Epithelial cell of proximal tubule (primary cell): ENCODE results near the gene FGG. TPM values are rescaled to one million over a fixed set of nuclear protein-coding genes. Genes with fewer than 3 reads are reported as not detected.

Experiments
- DNase-seq: peaks from one replicate; pipeline ENCODE4 v3.0.0-alpha.2; 2011; ENCODE audit warnings: low read depth
- H3K4me3 ChIP-seq: 2 replicates; pipeline ENCODE4 v1.5.1; 2011; ENCODE audit warnings: low read depth, mild to moderate bottlenecking, low read length
- total RNA-seq: library from RNA; depleted of rRNA; stranded (reverse); fragments of >200 nt; gene quantifications from 2 replicates; pipeline ENCODE4 v1.2.3, GENCODE V29; 2015
- TF ChIP-seq, protein P1 (sequence below): conservative IDR thresholded peaks from 2 replicates; pipeline ENCODE4 v1.5.1; 2012; ENCODE audit warnings: low read depth, mild to moderate bottlenecking, low read length

Gene FGG
- total RNA-seq, 1 donor from 2014 or later, result 0.23 TPM

DNA sequence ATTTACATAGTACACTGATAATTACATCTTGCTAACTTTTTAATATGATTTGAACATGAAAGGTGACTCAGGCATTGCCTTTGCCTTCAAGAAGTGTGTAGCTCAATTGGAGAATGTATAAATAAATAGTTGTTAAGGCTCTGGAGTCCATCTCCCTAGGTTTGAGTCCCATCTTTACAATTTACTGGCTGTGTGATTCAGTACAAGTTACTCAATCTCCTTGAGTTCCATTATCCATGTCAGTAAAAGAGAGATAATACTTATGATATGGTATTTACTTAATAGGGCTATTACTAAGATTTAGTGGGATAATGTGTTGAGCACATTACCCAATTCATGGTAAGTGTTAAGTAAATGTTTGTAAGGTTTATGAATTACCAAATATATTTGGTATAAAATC is 1.9 kb upstream of the FGG start:
- H3K4me3 ChIP-seq, result no peak overlapping the region
- TF ChIP-seq, protein P1, sequence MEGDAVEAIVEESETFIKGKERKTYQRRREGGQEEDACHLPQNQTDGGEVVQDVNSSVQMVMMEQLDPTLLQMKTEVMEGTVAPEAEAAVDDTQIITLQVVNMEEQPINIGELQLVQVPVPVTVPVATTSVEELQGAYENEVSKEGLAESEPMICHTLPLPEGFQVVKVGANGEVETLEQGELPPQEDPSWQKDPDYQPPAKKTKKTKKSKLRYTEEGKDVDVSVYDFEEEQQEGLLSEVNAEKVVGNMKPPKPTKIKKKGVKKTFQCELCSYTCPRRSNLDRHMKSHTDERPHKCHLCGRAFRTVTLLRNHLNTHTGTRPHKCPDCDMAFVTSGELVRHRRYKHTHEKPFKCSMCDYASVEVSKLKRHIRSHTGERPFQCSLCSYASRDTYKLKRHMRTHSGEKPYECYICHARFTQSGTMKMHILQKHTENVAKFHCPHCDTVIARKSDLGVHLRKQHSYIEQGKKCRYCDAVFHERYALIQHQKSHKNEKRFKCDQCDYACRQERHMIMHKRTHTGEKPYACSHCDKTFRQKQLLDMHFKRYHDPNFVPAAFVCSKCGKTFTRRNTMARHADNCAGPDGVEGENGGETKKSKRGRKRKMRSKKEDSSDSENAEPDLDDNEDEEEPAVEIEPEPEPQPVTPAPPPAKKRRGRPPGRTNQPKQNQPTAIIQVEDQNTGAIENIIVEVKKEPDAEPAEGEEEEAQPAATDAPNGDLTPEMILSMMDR, result no peak
- DNase-seq, result no peak

- TF ChIP-seq, protein P1, result no peak
- no peak overlapping the region for H3K4me3 ChIP-seq
- no peak for DNase-seq
Observed at GRCh38 chr4:154611833-154612232, 623 bp downstream of the FGG start.

DNA sequence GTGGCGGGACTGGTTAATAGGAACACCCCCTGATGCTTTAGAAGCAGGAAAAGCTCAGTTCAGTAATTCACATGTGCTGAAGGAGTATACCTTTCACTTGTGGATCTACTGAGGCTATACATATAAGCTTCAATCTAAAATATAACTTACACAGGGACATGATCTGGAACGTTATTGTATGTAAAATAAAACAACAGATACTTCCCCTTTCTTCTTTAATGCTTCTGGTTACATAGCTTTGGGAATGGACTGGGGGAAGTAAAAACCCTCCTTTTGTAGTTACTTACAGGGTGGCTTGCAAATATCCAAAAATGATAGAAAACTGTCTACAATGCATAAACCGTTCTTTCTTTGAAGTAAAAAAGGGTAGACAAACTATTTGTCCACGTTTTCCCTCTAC is 1.9 kb downstream of the FGG start:
- no peak for DNase-seq
- TF ChIP-seq, protein P1, result no peak

GRCh38 chr4:154609532-154609931 is 2.9 kb downstream of the FGG start:
- TF ChIP-seq, protein P1, result no peak
- no peak for DNase-seq
- H3K4me3 ChIP-seq, result no peak overlapping the region

More for the DNA sequence above, 1.9 kb downstream of the FGG start:
- no peak overlapping the region for H3K4me3 ChIP-seq

GRCh38 chr4:154608361-154609252 is 3.8 kb downstream of the FGG start:
- no peak for DNase-seq
- no peak overlapping the region for H3K4me3 ChIP-seq
- TF ChIP-seq, protein P1, result no peak

GRCh38 chr4:154606728-154607723 is 5.4 kb downstream of the FGG start:
- no peak overlapping the region for H3K4me3 ChIP-seq
- TF ChIP-seq, protein P1, result no peak
- no peak for DNase-seq
